ENCODE results near the gene DLGAP4. TPM values are rescaled to one million over a fixed set of nuclear protein-coding genes. Genes with fewer than 3 reads are reported as not detected.

Gene DLGAP4
- total RNA-seq, 1 experiment from 2014 or later: 40.3 TPM

DNA sequence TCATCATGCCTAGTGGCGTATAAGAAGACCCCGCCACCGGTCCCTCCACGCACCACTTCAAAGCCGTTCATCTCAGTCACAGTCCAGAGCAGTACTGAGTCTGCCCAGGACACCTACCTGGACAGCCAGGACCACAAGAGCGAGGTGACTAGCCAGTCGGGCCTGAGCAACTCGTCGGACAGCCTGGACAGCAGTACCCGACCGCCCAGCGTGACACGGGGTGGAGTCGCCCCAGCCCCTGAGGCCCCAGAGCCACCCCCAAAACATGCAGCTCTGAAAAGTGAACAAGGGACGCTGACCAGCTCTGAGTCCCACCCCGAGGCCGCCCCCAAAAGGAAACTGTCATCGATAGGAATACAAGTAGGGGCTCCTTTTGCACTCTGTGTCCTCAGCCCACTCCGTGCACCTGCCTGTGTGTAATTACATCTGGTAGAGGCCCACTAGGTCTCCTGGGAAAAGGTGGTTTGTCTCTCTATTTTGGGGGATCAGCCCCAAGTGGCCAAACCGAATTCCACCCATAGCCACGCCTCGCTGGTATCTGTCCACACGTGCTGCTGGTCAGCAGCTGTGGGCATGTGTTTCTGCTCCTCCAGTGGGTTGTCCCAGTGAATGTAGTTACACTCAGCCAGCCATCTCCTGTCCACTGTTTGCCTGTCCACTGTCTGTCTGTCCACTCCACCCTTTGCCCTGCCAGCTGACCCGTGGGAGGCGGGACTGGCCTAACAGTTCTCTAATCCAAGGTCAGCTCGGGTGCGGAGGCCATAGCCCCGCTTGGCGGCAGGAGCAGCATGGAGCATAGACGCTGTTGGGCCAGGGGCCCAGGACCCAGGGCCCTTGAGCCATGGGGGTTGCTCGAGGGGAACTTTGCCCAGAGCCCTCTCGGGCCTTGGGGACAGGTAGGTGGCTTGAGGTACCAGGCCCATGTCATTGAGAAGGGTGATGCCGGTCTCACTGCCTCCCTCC, 190.8 kb downstream of the DLGAP4 start (continued):
- TF ChIP-seq EGR1 (IDR thresholded peaks at IDR 0.05; ENCODE audit: low read depth): no peak
- no peak for TF ChIP-seq JUND (IDR thresholded peaks at IDR 0.05)
- TF ChIP-seq CEBPB (IDR thresholded peaks at IDR 0.05; ENCODE audit: low read depth): no peak
- TF ChIP-seq, protein P1, sequence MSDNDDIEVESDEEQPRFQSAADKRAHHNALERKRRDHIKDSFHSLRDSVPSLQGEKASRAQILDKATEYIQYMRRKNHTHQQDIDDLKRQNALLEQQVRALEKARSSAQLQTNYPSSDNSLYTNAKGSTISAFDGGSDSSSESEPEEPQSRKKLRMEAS (IDR thresholded peaks at IDR 0.05): no peak
- TF ChIP-seq, protein P2, sequence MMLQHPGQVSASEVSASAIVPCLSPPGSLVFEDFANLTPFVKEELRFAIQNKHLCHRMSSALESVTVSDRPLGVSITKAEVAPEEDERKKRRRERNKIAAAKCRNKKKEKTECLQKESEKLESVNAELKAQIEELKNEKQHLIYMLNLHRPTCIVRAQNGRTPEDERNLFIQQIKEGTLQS (IDR thresholded peaks at IDR 0.05): no peak
- no peak for TF ChIP-seq EZH2phosphoT487 (IDR thresholded peaks at IDR 0.05; ENCODE audit: borderline replicate concordance)
- TF ChIP-seq TCF7L2 (IDR thresholded peaks at IDR 0.05; ENCODE audit: borderline replicate concordance, extremely low read depth, insufficient read depth, insufficient read length): no peak
- no peak for TF ChIP-seq EZH2 (IDR thresholded peaks at IDR 0.05)

DNA sequence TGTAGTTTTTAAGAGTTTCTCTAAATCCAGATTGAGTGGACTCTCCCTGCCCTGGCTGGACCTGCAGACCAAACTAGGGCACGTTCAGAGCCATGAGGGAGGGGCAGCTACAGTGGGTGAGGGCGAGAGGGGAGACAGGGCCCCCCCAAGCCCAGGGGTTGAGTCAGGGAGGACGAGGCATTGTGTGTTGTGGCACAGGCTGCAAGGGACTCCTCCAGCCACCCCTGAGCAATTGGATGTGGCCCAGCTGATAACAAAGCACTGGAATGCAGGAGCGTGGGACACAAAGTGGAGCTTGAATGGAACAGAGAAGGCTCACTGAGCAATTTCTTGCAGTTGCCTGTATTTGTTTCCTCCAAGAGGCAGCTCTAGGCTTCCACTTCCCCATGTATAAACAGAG, 191.7 kb downstream of the DLGAP4 start:
- Histone ChIP-seq H3K4me1 (ENCODE audit: control insufficient read depth in 1 of 2, insufficient read depth in 2 of 2, low read length in 2 of 2) (no peaks in the 10 kb centered on the region), H3K9me3 (ENCODE audit: control insufficient read depth in 1 of 2, insufficient read depth in 1 of 2, low read depth in 1 of 2, low read length in 2 of 2) (no peaks in the 10 kb centered on the region), H4K20me1 (ENCODE audit: insufficient read depth) (no peaks in the 10 kb centered on the region), H3K4me3 (replicated peaks in 1 of 2; ENCODE audit: low read depth in 1 of 2, low read length in 2 of 2) (no peak overlapping the region), H3K9ac (ENCODE audit: low read length) (no peak overlapping the region), H3K9me2 (ENCODE audit: insufficient read depth) (no peaks in the 10 kb centered on the region), H3K79me2 (ENCODE audit: insufficient read depth, low read length) (peaks cover 5% of the 10 kb centered on the region; the same call in 1 of the 2 replicates), H2AFZ (ENCODE audit: low read depth, low read length, poor library complexity, severe bottlenecking) (no peak overlapping the region), H3K27ac (ENCODE audit: low read depth, low read length) (no peak overlapping the region), H3K4me2 (ENCODE audit: low read length) (no peak overlapping the region), H3K36me3 (ENCODE audit: control insufficient read depth in 1 of 2, insufficient read depth in 2 of 2, low read length in 2 of 2) (peaks cover 0 to 23% of the 10 kb centered on the region in 2 experiments; a peak in 2 of 4 replicates), H3K27me3 (ENCODE audit: insufficient read depth, low read length) (no peaks in the 10 kb centered on the region)
- ATAC-seq (no peak), DNase-seq (ENCODE audit: low read depth, low spot score) (no peak)
- TF ChIP-seq REST (IDR thresholded peaks at IDR 0.05; ENCODE audit: low read depth): no peak
- TF ChIP-seq ZFX (IDR thresholded peaks at IDR 0.05): no peak
- TF ChIP-seq SIN3A (IDR thresholded peaks at IDR 0.05; ENCODE audit: low read depth): no peak
- TF ChIP-seq CBX3 (IDR thresholded peaks at IDR 0.05; ENCODE audit: low read depth): no peak
- TF ChIP-seq EGR1 (IDR thresholded peaks at IDR 0.05; ENCODE audit: low read depth): no peak
- TF ChIP-seq EZH2 (IDR thresholded peaks at IDR 0.05): no peak
- no peak for TF ChIP-seq SRF (IDR thresholded peaks at IDR 0.05; ENCODE audit: low read depth)
- TF ChIP-seq RAD21 (IDR thresholded peaks at IDR 0.05; ENCODE audit: low read depth): no peak
- TF ChIP-seq SP1 (IDR thresholded peaks at IDR 0.05; ENCODE audit: low read depth): no peak
- TF ChIP-seq, protein P2 (IDR thresholded peaks at IDR 0.05): no peak
- TF ChIP-seq CTCF (IDR thresholded peaks at IDR 0.05 in 2 of 3, conservative IDR thresholded peaks at IDR 0.05 in 1 of 3; ENCODE audit: borderline replicate concordance in 1 of 3, insufficient read depth in 1 of 3, low read depth in 2 of 3, low read length in 2 of 3): no peak
- intact Hi-C loops (cut with micrococcal nuclease): no loop called here
- CTCF ChIA-PET: no interaction called here
- BruUV-seq (replicated peaks): no TSS peak
- POLR2A ChIA-PET: no interaction called here
- RAD21 ChIA-PET (ENCODE audit: low non-redundant PET in 1 of 2, low total read pairs in 2 of 2, uncharacterized antibody in 2 of 2, unreplicated experiment in 2 of 2): no interaction called here
